OCI-LY1 (cell line): ENCODE results near the gene VPS4A.
A peak's percentile ranks its signal among the peaks of the same experiment; 100 is the strongest.

Source experiments
- H2AFZ ChIP-seq: fragments of 200-600 bp; sonication (generic), shearing (Covaris generic); 2 replicates; pipeline ENCODE4 v1.6.0; 2014; ENCODE audit warnings: antibody characterized with exemption, mild to moderate bottlenecking, low read length
- H3F3A ChIP-seq: fragments of 200-600 bp; sonication (generic), shearing (Covaris generic); 2 replicates; pipeline ENCODE4 v1.6.0; 2014; ENCODE audit warnings: mild to moderate bottlenecking, antibody characterized with exemption, low read length, moderate library complexity; ENCODE audit not compliant: insufficient read depth
- H3K27ac ChIP-seq: fragments of 200-600 bp; sonication (generic); 2 replicates; pipeline ENCODE4 v1.5.1; 2014; ENCODE audit warnings: low read length, mixed run types, mild to moderate bottlenecking, low read depth; ENCODE audit not compliant: poor library complexity, severe bottlenecking
- H3K27me3 ChIP-seq: fragments of 200-600 bp; sonication (generic); 2 replicates; pipeline ENCODE4 v1.6.0; 2014; ENCODE audit warnings: antibody characterized with exemption, mild to moderate bottlenecking, low read length, moderate library complexity; ENCODE audit not compliant: insufficient read depth
- H3K36me3 ChIP-seq: fragments of 200-600 bp; sonication (generic); 2 replicates; pipeline ENCODE4 v1.6.1; 2014; ENCODE audit warnings: mild to moderate bottlenecking, antibody characterized with exemption, low read length, moderate library complexity, mixed read lengths; ENCODE audit not compliant: insufficient read depth
- H3K4me1 ChIP-seq: fragments of 200-600 bp; sonication (generic); 2 replicates; pipeline ENCODE4 v1.5.1; 2014; ENCODE audit warnings: mild to moderate bottlenecking, low read length, moderate library complexity; ENCODE audit not compliant: insufficient read depth, severe bottlenecking
- H3K4me2 ChIP-seq: fragments of 200-600 bp; sonication (generic), shearing (Covaris generic); 2 replicates; pipeline ENCODE4 v1.6.1; 2014; ENCODE audit warnings: low read length
- H3K4me3 ChIP-seq: fragments of 200-600 bp; sonication (generic); 2 replicates; pipeline ENCODE4 v1.5.1; 2014; ENCODE audit warnings: low read length, low read depth, mild to moderate bottlenecking, mixed read lengths; ENCODE audit not compliant: poor library complexity, severe bottlenecking
- H3K79me2 ChIP-seq: fragments of 200-600 bp; shearing (Covaris generic); 2 replicates; pipeline ENCODE4 v1.6.1; 2016; ENCODE audit warnings: mixed run types, low read length, mixed read lengths; ENCODE audit not compliant: insufficient read depth
- H3K9ac ChIP-seq: fragments of 200-600 bp; sonication (generic), shearing (Covaris generic); 2 replicates; pipeline ENCODE4 v1.6.1; 2014; ENCODE audit warnings: mild to moderate bottlenecking, low read length, mixed read lengths
- H3K9me2 ChIP-seq: fragments of 200-600 bp; sonication (generic), shearing (Covaris generic); 2 replicates; pipeline ENCODE4 v1.6.1; 2014; ENCODE audit warnings: low read depth, mild to moderate bottlenecking, low read length, mixed read lengths
- H3K9me3 ChIP-seq: fragments of 200-600 bp; shearing (Covaris generic); 2 replicates; pipeline ENCODE4 v1.6.1; 2014; ENCODE audit warnings: low read length, mixed read lengths
- H4K20me1 ChIP-seq: fragments of 200-600 bp; sonication (generic), shearing (Covaris generic); 2 replicates; pipeline ENCODE4 v1.6.0; 2016; ENCODE audit warnings: mild to moderate bottlenecking, low read length; ENCODE audit not compliant: insufficient read depth
- CTCF ChIP-seq: fragments of 200-600 bp; sonication (generic), shearing (Covaris generic); IDR thresholded peaks from 2 replicates; pipeline ENCODE4 v1.5.1; 2017; ENCODE audit warnings: mild to moderate bottlenecking, antibody characterized with exemption, low read length, moderate library complexity, mixed read lengths
- EZH2 ChIP-seq: fragments of 200-600 bp; sonication (generic), shearing (Covaris generic); IDR thresholded peaks from 2 replicates; pipeline ENCODE4 v1.8.0; 2017; ENCODE audit warnings: borderline replicate concordance, mixed run types, mild to moderate bottlenecking, antibody characterized with exemption, low read length, moderate library complexity, mixed read lengths

The VPS4A gene

GRCh38 chr16:69339289-69340094 lies 28.3 kb downstream of the VPS4A start, which contains the start of the genes COG8 and NIP7:
Gene COG8, minus strand, starts transcription at chr16:69339564. Its CDS starts 12 bp downstream, at chr16:69339552.
Gene NIP7, plus strand, starts transcription at chr16:69339772. Its CDS starts 58 bp downstream, at chr16:69339830.
- H3F3A ChIP-seq = no peaks in the 10 kb centered on the region
- peak within 1 kb of the TSS; percentile 52 for H3K27ac ChIP-seq
- no peak within 1 kb of the TSS for H2AFZ ChIP-seq
- H3K4me2 ChIP-seq = peak within 1 kb of the TSS; percentile 95
- H3K36me3 ChIP-seq = peaks cover 55% of the 10 kb centered on the region
- TF ChIP-seq EZH2 (no peak), CTCF (peak; percentile 66)
- H3K79me2 ChIP-seq = peaks cover 28% of the 10 kb centered on the region
- no peaks in the 10 kb centered on the region for H3K9me2 ChIP-seq
- peak within 1 kb of the TSS; percentile 98 for H3K9ac ChIP-seq
- H3K27me3 ChIP-seq = no peaks in the 10 kb centered on the region
- H3K4me1 ChIP-seq = peaks cover 26% of the 10 kb centered on the region
- no peaks in the 10 kb centered on the region for H3K9me3 ChIP-seq
- peak within 1 kb of the TSS; percentile 95 for H3K4me3 ChIP-seq
- H4K20me1 ChIP-seq = no peaks in the 10 kb centered on the region

DNA sequence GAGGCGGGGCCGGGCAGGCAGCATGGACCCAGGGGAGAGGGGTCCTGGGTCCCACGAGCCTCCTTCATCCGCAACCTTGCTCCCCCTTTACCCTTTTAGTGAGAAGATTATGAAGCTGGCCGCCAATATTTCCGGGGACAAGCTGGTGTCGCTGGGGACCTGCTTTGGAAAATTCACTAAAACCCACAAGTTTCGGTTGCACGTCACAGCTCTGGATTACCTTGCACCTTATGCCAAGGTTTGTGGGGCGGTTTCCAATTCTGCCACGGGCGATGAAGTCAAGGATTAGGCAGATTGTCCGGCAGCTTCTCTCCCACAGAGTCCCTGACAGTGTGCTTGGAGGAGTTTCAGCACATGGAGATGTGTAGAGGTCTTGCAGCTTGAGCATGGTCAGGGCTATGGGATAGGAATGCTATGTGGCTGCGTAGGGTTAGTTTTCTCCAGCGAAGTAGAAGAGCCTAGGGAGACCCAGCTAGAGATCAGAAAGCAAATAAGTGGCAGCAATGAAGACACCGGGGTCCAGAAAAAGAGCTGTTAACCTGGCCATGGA lies 29.0 kb downstream of the VPS4A start:
- Histone ChIP-seq H3K27ac (peak overlapping the region; percentile 38), H3K9ac (peak overlapping the region; percentile 98), H3K79me2 (peaks cover 28% of the 10 kb centered on the region), H2AFZ (no peak overlapping the region), H3K9me2 (no peaks in the 10 kb centered on the region), H4K20me1 (no peaks in the 10 kb centered on the region), H3K27me3 (no peaks in the 10 kb centered on the region), H3K4me3 (peak overlapping the region; percentile 95), H3K9me3 (no peaks in the 10 kb centered on the region), H3K4me2 (peak overlapping the region; percentile 95), H3K4me1 (peaks cover 26% of the 10 kb centered on the region), H3K36me3 (peaks cover 48% of the 10 kb centered on the region), H3F3A (no peaks in the 10 kb centered on the region)
- TF ChIP-seq EZH2 = no peak
- no peak for TF ChIP-seq CTCF

DNA sequence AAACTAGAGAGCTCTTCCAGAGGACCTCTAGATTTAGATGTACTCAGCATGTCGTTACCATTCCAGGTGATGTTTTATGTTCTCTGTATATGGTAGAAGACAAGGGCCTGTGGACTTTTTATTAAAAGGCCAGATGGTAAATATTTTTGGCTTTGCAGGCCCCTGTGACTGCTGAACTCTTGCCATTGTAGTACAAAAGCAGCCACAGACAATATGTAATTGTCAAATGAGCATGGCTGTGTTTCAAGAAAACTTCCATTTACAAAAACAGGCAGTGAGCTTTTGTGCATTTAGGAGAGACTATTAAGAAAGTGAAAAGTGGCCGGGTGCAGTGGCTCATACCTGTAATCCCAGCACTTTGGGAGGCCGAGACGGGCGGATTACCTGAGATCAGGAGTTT lies 33.0 kb downstream of the VPS4A start:
- Histone ChIP-seq H3K36me3 (peaks cover 35% of the 10 kb centered on the region), H3K79me2 (peaks cover 19% of the 10 kb centered on the region)
- TF ChIP-seq EZH2 (no peak), CTCF (no peak)

More for the DNA sequence above, 33.0 kb downstream of the VPS4A start:
- Histone ChIP-seq H3K9ac (no peak overlapping the region), H3K4me2 (no peak overlapping the region), H4K20me1 (no peaks in the 10 kb centered on the region), H3K4me3 (no peak overlapping the region), H3K9me3 (no peaks in the 10 kb centered on the region), H3K27ac (no peak overlapping the region), H3K4me1 (peaks cover 15% of the 10 kb centered on the region), H3F3A (no peaks in the 10 kb centered on the region), H3K9me2 (no peaks in the 10 kb centered on the region), H3K27me3 (no peaks in the 10 kb centered on the region), H2AFZ (no peak overlapping the region)
